HL-60 (cell line): ENCODE data around the gene FXYD2.
A peak's percentile ranks its signal among the peaks of the same experiment; 100 is the strongest.

Experiments
- GABPA ChIP-seq: IDR thresholded peaks from 2 replicates; pipeline ENCODE4 v1.6.1; 2012; ENCODE audit warnings: low read depth
- POLR2AphosphoS5 ChIP-seq: IDR thresholded peaks from 2 replicates; pipeline ENCODE4 v1.6.1; 2012; ENCODE audit warnings: low read depth
- REST ChIP-seq: IDR thresholded peaks from 2 replicates; pipeline ENCODE4 v1.6.1; 2012; ENCODE audit warnings: low read depth; ENCODE audit not compliant: insufficient replicate concordance
- SPI1 ChIP-seq: IDR thresholded peaks from 2 replicates; pipeline ENCODE4 v1.6.1; 2012; ENCODE audit warnings: low read depth, mild to moderate bottlenecking, borderline replicate concordance
- TF ChIP-seq, protein P1 (sequence below): IDR thresholded peaks from one replicate; pipeline ENCODE4 v1.5.1; 2011; ENCODE audit warnings: low read length, control low read depth, inconsistent platforms; ENCODE audit not compliant: insufficient read depth

- TF ChIP-seq, protein P1, sequence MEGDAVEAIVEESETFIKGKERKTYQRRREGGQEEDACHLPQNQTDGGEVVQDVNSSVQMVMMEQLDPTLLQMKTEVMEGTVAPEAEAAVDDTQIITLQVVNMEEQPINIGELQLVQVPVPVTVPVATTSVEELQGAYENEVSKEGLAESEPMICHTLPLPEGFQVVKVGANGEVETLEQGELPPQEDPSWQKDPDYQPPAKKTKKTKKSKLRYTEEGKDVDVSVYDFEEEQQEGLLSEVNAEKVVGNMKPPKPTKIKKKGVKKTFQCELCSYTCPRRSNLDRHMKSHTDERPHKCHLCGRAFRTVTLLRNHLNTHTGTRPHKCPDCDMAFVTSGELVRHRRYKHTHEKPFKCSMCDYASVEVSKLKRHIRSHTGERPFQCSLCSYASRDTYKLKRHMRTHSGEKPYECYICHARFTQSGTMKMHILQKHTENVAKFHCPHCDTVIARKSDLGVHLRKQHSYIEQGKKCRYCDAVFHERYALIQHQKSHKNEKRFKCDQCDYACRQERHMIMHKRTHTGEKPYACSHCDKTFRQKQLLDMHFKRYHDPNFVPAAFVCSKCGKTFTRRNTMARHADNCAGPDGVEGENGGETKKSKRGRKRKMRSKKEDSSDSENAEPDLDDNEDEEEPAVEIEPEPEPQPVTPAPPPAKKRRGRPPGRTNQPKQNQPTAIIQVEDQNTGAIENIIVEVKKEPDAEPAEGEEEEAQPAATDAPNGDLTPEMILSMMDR = peak; percentile 57
- TF ChIP-seq POLR2AphosphoS5 (no peak), REST (no peak), GABPA (no peak), SPI1 (no peak)
These were observed 2.2 kb downstream of the FXYD2 start for GRCh38 chr11:117822074-117823033.
